GM18907 (cell line): ENCODE data around the gene TSPAN18.

ENCODE experiments used
- ATAC-seq: cut with Tn5 transposase; IDR thresholded peaks from one replicate; pipeline ENCODE4 v1.9.1; 2021; ENCODE audit warnings: mild to moderate bottlenecking, moderate library complexity; ENCODE audit not compliant: unreplicated experiment

The TSPAN18 gene

DNA sequence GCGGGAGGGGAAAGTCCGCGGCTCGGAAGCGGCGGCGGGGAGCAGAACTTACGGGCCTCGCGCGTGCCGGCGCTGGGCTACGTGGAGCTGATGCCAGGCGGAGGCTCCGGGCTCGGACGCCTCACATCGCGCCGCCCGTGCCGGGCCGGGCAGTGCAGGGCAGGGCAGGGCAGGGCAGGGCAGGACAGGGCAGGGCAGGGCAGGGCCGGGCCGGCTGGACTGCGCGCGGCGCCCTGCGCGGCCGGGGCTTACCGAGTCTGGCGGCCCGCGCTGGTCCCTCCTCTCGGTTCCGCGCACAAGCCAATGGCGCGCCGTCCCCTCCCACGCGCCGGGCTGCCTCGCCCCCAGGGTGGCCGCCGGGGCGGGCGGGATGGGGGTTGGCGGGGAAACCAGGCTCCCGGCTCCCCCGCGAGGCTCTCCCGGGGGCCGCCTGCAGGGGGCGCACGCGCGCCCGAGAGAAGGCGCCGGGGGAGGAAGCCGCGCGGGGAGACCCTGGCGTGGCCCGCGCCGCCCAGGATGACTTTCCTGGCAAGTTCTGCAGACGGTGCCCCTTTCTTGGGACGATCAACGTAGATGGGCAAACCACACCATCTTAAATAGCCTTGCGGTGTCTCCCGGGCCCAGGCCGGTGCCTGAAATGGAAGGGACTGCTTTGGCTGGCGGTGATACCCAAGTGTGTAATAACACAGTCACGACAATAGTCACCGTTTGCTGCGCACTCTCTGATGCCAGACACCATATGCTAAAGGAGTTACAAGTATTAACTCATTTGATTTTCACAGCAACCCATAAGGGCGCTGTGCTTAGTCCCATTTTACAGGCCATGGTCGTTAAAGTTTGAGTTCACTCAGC is 224.1 kb downstream of the TSPAN18 start, which contains the start of gene TP53I11:
Gene TP53I11 (minus strand): TSS at position 259 of the 852 bp plus-strand sequence. CDS start 12,548 bp downstream, outside the sequence.
- ATAC-seq = no peak

DNA sequence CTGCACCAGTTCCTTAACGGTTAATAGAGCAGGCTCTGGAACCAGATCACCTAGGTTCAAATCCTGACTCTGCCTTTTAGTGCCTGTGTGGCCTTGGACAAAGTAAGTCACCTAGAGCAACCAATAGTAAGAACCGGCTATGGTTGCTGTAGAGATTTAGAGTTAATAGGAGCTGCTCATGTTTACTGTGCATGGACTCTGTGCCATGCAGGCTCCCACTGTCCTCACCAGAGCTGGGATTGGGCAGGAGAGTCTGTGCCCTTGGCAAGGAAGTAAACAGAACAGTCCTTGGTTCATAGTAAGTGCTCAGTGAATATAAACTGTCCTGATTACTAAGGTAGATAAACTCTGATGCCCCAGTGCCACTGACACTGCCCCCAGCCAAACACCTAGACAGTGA is 225.3 kb downstream of the TSPAN18 start:
- no peak for ATAC-seq

DNA sequence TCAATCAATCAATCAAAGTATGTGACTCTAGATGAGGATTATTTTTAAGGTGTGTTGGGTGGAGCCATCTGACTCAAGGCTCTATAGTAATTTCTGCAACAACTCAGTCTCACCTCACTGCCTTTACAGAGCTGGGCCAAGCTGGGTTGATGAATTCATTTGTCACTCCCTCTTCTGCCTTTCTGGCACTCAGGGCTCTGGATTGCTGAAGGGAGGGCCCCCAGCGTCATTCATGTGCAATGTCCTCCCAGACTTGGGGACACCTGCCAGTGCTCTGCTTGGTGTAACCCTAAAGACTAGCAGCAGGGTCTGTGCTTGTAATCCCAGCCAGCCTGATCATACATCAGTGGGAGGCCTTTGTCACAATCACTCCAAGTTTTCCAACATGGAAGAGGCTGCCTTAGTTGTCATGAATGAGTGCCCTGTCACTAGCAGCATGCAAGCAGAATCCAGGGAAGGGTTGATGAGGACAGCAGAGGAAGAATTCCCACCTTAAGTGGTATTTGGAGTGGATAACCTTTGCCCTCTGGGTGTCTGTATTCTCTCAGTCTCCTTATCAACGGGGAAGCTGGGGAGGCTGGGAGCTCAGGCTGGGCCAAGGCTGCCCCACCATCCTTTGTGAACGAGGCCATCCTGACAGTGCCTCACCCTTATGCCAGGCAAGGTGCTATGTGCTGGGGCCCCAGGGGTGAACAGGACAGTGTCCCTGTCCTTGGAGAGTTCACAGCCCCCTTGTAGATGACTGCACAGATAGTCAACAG is 225.9 kb downstream of the TSPAN18 start:
- no peak for ATAC-seq

DNA sequence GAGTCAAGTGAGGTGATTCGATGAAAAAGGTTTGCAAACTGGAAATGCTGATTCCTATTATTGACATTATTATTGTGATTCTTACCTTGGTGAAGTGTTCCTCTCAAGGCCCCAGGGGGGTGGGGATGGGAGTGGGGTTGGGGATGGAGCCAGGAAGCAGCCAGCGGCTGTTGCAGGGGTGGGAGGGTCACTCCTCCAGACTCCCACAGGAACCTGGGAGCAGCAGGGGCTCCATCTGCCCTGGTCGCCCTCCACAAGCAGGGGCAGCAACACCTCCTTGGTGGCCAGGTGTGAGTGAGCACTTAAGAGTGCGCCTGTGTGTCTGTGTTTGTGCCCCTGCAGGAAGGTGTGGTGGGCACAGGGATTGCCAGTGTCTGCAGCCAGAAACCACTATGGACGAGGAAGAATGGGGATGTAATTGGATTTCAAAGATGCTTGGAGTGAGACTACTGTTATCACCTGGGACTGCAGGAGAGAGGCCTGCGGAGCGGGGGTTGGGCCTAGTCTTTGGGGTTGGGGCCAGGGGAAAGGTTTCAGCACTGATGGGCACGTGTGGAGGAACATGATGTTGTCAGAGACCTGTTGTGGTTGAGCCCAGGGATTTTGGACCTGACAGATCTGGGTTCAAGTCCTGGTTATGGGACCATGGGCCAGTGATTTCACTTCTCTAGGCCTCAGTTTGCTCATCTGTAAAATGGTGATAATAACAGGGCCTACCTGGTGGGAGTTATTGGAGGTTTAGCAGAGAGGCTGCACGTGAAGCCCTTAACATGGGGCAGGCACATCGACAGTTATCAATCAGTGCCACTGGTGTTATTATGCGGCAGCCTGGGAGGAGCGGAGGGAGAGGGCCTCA is 227.5 kb downstream of the TSPAN18 start:
- no peak for ATAC-seq

DNA sequence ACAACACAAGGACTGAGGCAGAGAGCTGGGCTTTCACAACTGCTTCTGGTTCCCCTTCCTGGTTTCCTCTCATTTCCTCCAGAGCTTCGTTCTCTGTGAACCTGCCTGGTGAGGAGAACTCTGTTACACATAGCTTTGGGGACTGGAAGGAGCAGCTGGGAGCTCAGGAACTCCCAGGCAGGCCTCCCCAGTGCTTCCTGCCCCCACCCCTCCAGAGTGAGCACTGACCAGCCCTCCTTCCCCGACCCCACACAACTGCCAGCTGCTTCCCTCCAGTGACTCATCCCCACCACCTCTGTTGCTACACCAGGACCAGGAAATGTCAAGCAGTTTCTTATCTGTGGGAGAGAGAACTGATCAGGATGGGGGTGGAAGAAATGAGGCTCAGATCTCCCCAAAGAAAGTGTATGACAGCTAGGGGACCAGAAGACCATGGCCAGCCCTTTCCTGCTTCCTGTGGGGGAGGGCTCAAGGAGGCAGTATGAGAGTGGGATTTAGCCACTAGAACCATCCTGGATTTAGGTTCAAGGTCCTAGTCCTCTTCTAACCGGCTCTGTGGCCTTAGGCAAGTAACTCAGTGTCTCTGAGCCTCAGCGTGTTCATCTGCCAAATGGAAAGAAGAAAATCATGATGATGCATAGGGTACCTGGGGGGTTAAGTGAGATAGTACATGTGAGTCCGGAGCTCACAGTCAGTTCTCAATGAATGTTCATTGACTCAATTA is 228.4 kb downstream of the TSPAN18 start:
- no peak for ATAC-seq

DNA sequence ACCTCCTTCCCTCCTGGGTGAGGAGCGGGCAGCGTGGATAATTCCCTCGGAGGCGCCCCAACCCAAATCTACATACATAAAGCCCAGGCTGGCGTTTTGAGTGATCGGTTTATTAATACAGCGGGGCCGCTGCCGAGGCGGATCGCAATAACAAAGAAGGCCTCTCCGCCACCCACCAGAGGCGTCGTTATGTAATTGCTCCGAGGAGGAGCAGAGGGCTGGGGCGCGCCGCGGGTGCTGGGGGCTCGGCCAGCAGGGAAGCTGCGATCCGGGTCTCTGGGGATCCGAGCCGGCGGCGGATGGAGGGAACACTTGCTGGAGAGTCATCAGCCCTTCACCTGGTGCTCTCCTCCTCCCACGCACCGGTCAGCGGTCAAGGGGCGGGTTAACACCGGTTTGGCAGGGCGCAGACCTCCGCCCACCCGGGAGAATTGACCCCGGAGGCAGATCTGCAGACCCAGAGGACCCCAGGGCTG is 230.3 kb downstream of the TSPAN18 start:
- ATAC-seq = no peak

DNA sequence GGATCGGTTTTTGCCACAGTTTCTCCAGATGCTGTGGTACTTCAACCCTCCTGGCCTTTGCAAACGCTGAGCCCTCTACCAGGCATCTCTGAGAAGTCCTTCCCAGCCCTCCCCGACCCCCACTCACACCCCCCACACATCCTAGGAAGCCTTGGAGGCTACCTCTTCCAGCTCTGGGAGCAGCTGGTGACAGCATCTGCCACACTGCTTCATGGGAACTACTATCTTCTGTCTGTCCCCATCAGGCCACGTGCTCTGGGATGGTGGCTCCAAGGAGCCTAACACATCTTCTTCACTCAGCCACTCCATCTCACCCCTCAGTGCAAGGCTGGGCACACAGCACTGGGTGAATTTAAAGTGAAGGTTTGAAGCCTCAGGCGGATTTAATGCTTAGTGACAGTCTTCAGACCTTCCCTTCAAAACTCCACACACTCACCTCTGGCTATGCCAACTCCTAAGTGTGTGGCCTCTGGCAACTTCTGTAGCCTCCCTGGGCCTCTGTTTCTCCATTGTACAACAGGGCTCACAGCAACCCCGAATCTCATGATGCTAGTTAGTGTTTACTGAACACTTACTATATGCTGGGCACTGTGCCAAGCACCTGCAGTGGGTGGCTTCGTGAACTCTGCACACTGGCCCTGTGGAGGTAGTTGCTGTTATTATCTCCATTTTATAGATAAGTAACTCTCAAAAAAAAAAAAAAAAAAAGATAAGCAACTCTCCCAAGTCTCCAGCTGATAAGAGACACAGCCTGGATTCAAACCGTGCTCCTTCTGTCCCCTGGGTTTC is 231.2 kb downstream of the TSPAN18 start:
- ATAC-seq = no peak

DNA sequence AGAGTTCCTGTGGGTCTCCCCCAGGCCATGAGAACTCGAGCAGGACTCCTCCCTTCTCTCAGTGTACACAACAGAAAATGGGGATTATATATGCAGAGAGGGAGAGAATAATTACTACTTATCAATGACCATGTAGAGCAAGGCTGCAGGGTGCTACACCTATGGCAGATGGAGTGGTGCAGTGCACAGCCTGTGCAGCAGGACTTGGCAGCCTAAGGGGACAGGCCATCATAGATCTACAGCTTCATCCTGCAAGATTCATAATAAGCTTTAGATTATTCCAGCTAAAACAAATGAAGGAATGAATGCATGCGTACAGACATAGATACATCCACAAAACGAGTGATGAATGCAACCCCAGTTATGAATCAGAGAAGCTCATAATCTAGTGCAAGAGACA is 232.3 kb downstream of the TSPAN18 start:
- ATAC-seq = no peak

DNA sequence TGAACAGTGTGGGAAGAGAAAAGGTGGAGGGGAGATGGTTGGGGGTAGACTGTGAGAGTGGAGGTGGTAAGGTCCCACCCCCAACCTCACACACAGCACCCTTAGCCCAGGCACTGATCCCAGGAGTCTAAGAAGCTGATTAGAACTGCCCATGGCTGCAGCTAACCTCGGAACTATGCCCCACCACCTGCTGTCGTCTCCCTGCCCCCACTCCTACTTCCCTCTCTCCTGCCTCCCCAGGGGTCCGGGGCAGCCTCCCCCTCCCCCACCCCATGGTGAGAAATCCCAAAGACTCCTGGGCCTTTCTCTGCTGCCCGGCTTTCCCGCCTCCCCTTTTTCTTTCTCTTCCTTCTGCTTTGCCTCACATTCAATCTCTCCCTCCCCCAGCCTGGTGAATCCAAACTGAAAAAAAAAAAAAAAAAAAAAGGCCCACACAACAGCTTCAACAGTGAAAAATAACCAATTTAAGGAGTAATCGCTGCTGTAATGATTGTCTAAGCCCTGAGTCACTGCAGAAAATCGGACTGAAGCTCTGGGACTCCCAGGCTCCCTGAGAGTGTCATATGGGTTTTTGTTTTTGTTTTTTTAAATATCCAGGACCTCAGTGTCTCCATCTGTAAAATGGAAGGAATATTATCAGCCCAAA is 233.6 kb downstream of the TSPAN18 start:
- ATAC-seq = no peak

DNA sequence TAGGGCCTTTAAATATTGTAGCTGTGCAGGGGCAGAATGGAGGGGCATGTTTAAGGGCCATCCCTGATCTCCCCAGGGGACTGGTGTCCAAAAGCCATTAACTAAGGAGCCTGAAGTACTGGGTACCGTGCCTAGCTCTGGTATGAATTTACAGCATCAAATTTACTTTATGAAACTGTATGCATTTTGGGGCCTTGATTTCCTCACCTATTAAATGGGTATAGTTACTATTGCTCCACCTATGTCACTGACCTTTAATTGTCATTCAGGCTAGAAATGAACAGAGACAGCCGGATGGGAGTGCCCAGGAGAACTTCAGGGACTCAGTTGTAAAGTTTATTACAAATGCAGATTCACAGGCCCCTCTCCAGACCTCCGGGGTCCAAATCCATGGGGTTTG is 235.7 kb downstream of the TSPAN18 start:
- ATAC-seq = no peak

DNA sequence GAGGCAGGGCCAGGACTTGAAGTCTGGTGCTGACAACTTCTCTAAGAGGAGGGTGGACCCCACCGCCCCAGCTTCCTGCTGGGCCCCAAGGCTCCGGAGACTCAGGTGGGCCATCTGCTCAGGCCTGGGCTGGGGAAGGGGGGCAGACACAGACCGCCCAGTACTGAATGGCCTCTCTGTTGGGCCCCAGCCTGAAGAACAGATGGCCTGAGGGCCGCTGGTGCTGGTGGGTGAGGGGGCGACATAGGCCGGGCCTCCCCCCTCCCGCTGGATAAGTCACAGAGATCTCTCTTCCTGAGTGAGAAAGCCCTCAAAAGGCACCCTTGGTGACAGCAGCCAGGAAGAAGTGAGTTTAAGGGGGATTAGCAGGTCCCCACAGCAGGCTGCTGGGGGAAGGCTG is 236.4 kb downstream of the TSPAN18 start:
- ATAC-seq = no peak

DNA sequence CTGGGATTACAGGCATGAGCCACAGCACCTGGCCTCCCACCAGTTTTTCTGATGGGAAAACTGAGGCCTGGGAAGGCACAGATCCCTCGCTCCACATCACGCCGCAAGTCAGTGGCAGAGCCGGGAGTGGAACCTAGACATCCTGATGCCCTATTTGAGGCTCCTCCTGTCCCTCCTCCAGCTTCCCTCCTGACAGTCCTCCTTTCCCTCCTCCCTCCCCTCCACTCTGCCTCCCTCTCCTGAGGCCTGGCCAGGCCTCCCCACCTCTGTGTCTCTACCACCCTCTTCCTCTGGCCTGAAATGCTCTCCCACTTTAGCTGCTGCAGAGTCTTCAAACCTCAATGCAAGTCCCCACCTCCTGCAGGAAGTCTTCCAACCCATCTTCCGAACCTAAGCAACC is 237.2 kb downstream of the TSPAN18 start:
- ATAC-seq = no peak

DNA sequence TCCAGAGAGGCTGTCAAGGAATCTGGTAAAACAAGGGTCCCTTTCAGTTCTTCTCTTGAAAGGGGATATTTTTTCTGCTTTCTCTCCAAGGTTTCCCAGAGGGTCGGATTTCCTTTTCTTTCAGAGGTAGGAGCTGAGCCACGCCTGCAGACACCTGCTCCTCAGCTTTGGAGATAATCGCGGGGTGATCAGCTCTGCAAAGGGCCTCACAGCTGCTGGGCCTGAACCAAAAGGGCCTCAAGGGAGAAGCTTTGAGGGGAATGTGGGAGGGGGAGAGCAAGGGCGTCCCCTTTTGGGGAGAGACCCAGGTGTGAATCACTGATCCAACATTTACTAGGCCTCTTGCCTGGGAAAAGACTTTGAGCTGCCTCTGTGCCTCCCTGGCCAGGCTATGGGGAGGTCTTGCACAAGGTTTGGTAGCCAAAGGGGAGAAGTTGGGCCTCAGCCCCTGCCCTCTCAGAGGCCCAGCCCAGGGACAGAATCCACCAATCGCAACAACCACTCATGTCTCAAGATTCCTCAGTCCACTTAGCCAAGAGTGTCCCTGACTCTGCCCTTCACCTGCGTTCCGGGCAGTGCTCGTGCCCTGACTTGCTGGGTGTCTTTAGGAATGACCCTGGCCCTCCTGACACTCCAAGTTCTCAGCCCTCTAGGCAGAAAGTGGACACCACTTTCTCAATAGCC is 237.9 kb downstream of the TSPAN18 start:
- ATAC-seq = no peak

DNA sequence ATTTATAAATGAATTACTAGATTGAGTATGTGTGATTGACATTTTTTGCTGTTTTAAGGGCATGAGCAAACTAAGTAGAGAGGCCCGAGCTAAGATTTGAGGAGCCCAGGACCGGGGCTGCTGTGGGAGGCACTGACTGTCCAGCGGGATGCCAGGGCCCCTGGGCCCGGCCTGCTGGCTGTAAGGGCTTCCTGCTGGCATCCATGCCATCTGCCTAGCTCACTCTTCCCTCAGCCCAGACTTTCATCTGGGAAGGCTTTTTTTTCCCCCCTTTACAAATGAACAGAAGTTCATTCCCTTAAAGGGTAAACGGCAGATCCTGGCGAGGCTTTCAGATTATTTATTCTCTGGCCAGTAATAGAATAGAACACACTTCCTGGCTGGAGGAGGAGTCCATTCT is 239.9 kb downstream of the TSPAN18 start:
- ATAC-seq = no peak

DNA sequence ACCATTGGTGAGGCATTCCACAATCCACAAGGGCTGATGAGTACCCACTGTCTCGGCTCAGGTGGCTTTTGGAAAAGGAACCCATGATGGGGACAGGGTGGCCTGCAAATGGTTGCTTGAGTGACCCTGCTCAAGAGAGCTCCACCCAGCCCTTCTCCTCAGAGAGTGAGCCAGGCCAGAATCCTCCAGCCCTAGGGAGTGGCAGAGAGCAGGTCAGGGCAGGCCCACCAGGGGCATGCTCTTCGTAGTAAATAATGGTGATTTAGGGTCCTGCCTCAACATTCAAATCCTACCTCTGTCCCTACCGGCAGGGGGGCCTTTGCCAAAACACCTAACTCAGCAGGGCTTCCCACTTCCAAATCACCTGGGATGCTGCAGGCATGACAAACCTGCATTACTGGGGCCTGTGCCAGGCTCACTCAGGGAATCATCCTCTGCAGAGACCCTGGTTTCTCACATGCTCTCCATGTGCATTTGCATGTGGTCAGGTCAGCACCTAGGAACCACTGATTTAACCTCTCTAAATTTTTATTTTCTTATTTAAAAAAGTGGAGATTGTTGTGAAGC is 241.3 kb downstream of the TSPAN18 start:
- no peak for ATAC-seq

DNA sequence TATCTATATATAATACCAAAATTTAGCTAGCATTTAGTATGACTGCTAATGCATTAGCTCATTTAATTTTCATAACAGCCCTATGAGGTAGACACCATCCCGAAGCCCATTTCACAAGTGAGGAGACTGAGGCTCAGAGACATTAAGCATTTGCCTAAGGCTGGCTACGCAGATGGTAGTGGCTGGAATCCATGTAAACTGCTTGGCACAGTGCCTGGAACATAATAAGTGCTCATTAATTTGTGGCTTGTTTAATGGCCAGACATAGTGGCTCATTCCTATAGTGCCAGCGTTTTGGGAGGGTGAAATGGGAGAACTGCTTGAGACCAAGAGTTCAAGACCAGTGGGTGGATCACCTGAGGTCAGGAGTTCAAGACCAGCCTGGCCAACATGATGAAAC is 241.7 kb downstream of the TSPAN18 start:
- no peak for ATAC-seq

DNA sequence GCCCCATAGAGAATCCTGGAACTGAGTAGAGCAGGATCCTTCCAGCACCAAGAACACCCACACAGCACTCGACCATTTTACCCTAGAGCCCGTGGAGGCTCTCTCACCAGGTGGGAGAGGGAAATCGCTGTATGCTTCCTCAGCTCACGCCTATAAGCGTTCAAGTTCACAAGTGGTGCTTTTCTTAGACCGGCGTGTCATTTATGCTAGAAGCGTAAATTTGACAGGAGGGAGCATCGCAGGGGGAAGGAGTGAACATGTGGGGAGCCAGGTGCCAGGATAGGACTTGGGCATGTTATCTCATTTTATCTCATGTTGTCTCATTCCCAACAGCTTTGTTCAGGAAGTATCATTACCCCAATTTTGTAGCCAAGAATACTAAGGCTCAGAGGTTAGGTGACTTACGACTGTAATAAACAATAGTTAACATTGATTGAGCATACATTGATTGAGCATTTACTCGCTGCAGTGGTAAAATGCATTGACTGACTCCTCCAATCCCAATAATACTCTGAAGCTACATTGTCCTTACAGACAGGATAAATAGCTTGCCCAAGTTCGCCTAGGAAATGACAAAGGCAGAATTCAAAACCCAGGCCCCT is 243.0 kb downstream of the TSPAN18 start:
- ATAC-seq = no peak

DNA sequence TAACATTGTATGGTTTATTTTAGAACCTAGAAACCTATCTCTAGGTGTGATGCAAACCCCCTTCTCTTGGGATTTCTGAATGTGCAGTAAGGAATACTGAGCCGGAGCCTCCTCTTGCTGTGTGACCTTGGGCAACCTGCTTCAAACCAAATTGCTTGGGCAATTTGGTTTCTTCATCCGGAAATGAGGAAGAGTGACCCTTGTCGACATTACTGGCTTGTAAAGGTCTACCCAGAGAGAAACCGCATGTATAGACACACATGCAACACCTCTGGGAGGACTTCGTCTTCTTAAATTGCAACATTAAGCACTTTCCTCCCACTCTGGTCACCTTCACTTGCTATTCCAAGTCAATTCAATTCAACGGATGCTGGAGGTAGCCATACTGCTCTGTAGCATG is 243.5 kb downstream of the TSPAN18 start:
- no peak for ATAC-seq
